ENCODE measurements around the gene ARL3.

ARL3 gene

DNA sequence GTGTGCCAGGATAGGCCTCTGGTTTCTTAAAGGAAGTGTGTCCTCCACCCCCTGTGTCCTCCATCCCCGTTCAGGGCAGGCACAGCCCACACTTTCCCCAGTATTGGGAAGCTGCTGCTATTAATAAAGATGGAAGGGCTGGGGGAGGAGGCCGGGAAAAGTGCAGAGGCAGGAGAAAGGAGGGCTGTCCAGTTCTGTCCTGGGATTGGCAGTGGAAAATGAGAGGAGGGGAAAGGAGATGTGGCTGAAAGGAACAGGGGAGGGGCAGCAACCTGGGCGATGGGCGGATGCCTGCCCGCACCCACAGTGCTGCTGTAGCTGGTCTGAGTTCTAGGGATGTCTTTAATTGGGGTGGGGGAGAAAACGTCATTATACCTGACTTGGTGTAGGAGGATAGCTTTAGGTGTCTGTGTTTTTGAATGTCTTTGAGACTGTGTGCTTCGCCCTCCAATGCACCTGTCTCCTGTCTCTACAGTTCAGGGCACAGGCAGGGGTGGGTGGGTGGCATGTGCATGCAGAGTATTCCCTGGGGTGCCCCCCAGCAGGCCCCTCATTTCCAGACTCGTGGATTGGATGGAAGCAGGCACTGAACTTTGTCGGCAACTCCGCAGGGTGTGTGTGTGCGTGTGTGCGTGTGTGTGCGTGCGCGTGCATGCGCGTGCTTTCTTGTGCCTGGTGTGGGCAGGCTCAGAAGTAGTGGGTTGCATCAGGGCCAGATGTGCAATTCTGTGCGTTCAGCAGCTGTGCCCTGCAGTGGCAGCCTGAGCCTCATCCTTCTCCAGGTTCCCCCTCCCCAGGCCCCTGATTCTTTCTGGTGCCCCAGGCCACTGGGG is 67.4 kb downstream of the ARL3 start:
- peak; percentile 8 for ATAC-seq
- Mint-ChIP-seq H3K9me3 (no peaks in the 10 kb centered on the region), H3K27me3 (no peaks in the 10 kb centered on the region), H3K27ac (peak overlapping the region; percentile 95 to 99), H3K4me3 (peak overlapping the region; percentile 86 to 96), H3K4me1 (peaks cover 63% of the 10 kb centered on the region)
- DNase-seq, result peak; percentile 59 to 69

GRCh38 chr10:102645741-102646609 is 68.2 kb downstream of the ARL3 start:
- H3K9me3 Mint-ChIP-seq, result no peaks in the 10 kb centered on the region
- ATAC-seq, result peak; percentile 73
- peak overlapping the region; percentile 86 to 96 for H3K4me3 Mint-ChIP-seq
- no peaks in the 10 kb centered on the region for H3K27me3 Mint-ChIP-seq
- H3K4me1 Mint-ChIP-seq, result peaks cover 62% of the 10 kb centered on the region
- DNase-seq, result peak; percentile 82 to 93
- H3K27ac Mint-ChIP-seq, result peak overlapping the region; percentile 95 to 99

DNA sequence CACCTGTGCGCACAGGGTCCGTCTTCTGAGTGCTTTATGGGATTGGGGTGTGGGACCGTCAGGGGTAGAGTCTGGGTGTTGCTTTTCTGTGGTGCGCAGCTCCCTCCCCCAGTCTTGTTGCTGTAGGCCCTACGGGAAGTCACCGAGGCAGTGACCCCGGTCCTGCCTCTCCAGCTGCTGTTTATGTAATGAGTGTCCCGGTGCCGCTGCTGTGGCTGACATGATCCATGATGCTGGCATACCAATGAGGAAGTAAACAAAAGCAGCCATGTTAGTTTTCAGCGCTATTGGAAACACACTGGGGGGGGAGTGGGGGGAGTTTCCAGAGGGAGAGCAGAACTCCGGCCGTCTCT is 68.8 kb downstream of the ARL3 start:
- H3K4me3 Mint-ChIP-seq, result peak overlapping the region; percentile 86 to 96
- ATAC-seq (no peak), DNase-seq (peak in 1 of 2 donors; percentile 58)
- H3K27ac Mint-ChIP-seq, result peak overlapping the region; percentile 95 to 99
- no peaks in the 10 kb centered on the region for H3K27me3 Mint-ChIP-seq
- no peaks in the 10 kb centered on the region for H3K9me3 Mint-ChIP-seq
- H3K4me1 Mint-ChIP-seq, result peaks cover 56% of the 10 kb centered on the region

DNA sequence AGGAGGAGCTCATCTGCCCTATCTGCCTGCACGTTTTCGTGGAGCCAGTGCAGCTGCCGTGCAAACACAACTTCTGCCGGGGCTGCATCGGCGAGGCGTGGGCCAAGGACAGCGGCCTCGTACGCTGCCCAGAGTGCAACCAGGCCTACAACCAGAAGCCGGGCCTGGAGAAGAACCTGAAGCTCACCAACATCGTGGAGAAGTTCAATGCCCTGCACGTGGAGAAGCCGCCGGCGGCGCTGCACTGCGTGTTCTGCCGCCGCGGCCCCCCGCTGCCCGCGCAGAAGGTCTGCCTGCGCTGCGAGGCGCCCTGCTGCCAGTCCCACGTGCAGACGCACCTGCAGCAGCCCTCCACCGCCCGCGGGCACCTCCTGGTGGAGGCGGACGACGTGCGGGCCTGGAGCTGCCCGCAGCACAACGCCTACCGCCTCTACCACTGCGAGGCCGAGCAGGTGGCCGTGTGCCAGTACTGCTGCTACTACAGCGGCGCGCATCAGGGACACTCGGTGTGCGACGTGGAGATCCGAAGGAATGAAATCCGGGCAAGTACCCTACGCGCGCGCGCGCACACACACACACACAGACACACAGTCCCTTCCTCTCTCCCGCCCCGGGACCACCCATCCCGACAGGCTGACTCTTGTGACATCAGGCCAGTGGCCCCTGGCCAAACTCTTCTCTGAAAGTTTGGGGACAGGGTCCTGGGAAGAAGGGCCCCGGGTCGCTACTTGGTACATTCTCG is 69.4 kb downstream of the ARL3 start:
- Mint-ChIP-seq H3K27ac (peak overlapping the region; percentile 95 to 99), H3K9me3 (no peaks in the 10 kb centered on the region), H3K27me3 (no peaks in the 10 kb centered on the region), H3K4me3 (peak overlapping the region; percentile 86 to 96), H3K4me1 (peaks cover 50% of the 10 kb centered on the region)
- DNase-seq, result peak; percentile 87 to 90
- peak; percentile 35 for ATAC-seq

DNA sequence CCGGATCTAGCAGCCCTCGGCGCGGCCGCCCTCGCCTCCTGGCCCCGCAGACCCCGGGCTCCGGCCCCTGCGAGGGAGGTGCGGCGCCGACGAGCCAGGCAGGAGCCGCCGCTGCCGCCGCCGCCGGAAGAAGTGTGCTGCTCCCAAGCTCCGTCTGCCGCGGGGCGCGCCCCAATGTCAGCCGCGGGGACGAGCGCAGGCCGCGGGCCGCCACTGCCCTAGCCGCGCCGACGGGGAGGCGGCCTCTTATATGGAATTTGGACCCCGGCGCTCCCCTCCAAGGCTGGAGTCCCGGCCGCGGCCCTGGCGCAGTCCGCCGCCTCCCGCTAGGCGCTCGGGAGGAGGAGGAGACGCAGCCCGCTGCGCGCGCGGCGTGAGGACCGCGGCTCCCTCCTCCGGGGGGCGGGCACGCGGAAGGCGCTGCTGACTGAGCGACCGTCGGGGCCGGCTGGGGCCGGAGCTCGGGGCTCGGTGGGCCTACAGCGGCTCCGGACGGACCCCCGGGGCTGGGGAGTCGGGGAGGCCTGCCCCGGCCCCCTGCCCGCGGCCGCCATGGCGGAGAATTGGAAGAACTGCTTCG is 70.0 kb downstream of the ARL3 start, which contains the start of gene TRIM8:
Gene TRIM8 (plus strand): TSS at position 414 of the 580 bp plus-strand sequence. CDS start 139 bp downstream, at position 553.
- ATAC-seq, result no peak

GRCh38 chr10:102643336-102644065 is 70.7 kb downstream of the ARL3 start:
- peak overlapping the region; percentile 91 to 95 for H3K27ac Mint-ChIP-seq
- peaks cover 37% of the 10 kb centered on the region for H3K4me1 Mint-ChIP-seq
- H3K9me3 Mint-ChIP-seq, result peaks cover 0 to under 1% of the 10 kb centered on the region in 2 donors
- ATAC-seq, result no peak
- no peaks in the 10 kb centered on the region for H3K27me3 Mint-ChIP-seq
- peak overlapping the region; percentile 90 for H3K4me3 Mint-ChIP-seq
- peak in 1 of 2 donors; percentile 62 for DNase-seq

More for the DNA sequence above, 70.0 kb downstream of the ARL3 start, which contains the start of gene TRIM8:
- Mint-ChIP-seq H3K4me3 (peak within 1 kb of the TSS; percentile 90 to 96), H3K27ac (peak within 1 kb of the TSS; percentile 95 to 99), H3K9me3 (no peaks in the 10 kb centered on the region), H3K27me3 (no peaks in the 10 kb centered on the region), H3K4me1 (peaks cover 44% of the 10 kb centered on the region)
- peak; percentile 67 to 76 for DNase-seq

DNA sequence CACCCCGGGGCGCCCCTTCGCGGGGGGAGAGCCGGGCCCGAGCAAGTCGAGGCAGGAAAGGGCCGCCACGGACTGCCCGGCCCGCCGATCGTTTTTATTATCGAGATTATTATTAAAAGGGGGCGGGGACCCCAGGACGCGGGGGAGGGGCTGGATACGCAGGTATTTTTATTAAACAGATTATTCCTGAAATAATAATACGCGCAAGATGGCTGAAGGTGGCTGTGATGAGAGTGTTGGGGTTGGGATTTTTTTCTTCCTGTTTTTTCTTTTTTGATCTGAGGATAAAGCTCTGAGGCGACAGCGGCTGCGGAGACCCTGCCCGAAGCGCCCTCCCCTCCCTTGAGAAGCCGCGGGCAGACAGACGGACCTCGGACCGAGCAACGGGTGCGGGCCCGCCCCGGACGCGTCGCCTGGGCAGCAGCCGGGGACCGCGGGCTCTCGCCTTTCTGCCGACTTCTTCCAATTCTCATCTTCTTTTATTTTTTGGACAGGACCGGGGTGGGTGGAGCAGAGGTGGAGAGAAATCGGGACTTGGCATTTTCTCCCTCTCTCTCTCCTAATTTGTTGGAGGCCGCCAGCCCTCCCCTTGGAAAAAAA is 71.4 kb downstream of the ARL3 start:
- H3K27me3 Mint-ChIP-seq, result no peaks in the 10 kb centered on the region
- H3K4me3 Mint-ChIP-seq, result peak overlapping the region; percentile 90
- ATAC-seq, result no peak
- H3K4me1 Mint-ChIP-seq, result peaks cover 30% of the 10 kb centered on the region
- H3K9me3 Mint-ChIP-seq, result peaks cover 0 to 5% of the 10 kb centered on the region in 2 donors
- DNase-seq, result peak in 1 of 2 donors; percentile 64
- peak overlapping the region; percentile 91 to 95 for H3K27ac Mint-ChIP-seq

DNA sequence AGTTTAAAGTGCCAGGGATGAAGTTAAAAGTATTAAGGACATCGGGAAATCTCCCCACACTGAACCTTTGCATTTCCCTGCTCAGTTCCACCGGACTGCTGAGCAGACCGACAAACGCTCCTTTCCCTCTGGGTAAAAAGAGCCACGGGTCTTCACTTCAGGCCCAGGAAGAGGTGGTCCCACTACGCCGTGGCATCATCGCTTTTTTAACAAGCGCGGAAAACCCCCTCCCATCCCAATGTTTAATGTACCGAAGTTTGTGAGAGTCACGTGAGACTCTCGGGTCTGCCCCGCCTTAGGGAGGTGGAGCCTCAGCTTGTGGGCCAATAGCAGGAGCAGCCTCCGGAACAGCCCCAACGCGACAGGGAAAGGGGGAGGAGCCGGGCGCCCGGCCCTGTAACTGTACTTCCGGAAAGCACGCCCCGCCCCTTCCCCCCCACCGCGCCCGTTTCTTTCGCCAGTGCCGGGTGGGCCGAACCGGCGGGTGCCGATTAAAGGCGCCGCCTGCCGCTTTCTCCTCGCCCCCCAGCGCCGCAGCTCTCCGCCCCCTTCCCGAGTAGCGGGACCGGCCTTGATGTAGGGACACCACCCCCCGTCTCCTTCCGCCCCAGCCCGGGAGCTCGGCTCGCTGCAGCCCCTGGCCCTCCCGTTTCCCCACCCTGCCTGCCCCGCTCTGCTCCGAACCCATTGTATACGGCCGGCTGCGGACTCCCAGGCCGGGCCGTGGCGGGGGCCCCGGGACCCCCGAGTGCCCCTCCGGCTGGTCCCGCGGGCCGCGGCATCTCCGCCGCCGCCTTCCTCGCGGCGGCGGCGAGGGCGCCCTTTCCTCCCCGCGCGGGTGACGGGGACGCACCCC is 72.1 kb downstream of the ARL3 start:
- Mint-ChIP-seq H3K27me3 (no peaks in the 10 kb centered on the region), H3K27ac (peak overlapping the region; percentile 72 to 90), H3K4me1 (peaks cover 23% of the 10 kb centered on the region), H3K4me3 (peak overlapping the region; percentile 89 to 90), H3K9me3 (peaks cover 0 to 5% of the 10 kb centered on the region in 2 donors)
- DNase-seq, result peak; percentile 94 to 98
- peak; percentile 64 for ATAC-seq

GRCh38 chr10:102641402-102641801 is 72.8 kb downstream of the ARL3 start:
- DNase-seq, result no peak
- Mint-ChIP-seq H3K9me3 (peaks cover 0 to 5% of the 10 kb centered on the region in 2 donors), H3K27me3 (no peaks in the 10 kb centered on the region), H3K4me3 (peak overlapping the region; percentile 87 to 89), H3K27ac (peak overlapping the region; percentile 72 to 90), H3K4me1 (peaks cover 16% of the 10 kb centered on the region)
- no peak for ATAC-seq

DNA sequence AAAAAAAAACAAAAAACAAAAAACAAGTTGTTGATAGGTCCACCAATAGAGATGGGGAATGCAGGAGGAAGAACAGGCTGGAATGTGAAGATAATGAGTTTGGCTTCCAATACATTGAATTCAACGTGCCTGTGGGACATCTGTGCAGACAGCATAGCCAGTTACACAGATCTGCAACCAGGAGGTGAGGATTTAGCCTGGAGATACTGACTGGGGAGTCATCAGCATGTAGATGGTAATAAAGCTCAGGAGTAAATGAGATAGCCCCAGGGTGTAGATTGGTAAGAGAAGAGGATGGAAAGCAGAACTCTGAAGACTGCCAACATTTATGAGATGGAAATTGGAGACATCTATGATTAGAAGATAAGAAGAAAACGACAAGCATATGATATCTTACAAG is 74.7 kb downstream of the ARL3 start:
- H3K9me3 Mint-ChIP-seq, result peaks cover 0 to 5% of the 10 kb centered on the region in 2 donors
- no peak overlapping the region for H3K4me3 Mint-ChIP-seq
- H3K4me1 Mint-ChIP-seq, result peaks cover 25% of the 10 kb centered on the region
- DNase-seq, result no peak
- no peaks in the 10 kb centered on the region for H3K27me3 Mint-ChIP-seq
- no peak for ATAC-seq
- H3K27ac Mint-ChIP-seq, result no peak overlapping the region

DNA sequence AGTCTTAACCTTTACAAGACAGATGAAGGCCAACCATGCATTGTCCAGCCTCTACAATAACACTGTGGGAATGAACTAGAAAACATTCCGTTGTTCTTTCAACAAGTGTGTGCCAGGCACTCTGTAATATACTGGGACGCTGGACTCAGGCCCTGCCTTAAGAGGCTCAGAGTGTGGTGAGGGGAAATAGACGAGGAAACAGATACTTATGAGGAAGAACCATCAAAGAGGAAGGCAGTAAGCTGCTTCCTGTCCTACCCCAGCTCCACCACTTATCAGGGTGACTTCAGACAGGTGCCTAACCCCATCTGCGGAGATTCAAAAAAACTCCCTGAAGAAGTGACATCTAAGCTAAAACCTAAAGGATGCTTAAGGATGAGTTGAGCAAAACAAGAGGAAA is 78.8 kb downstream of the ARL3 start:
- no peak for DNase-seq
- Mint-ChIP-seq H3K4me1 (peaks cover 52% of the 10 kb centered on the region), H3K9me3 (peaks cover 0 to 5% of the 10 kb centered on the region in 2 donors), H3K27ac (peak overlapping the region; percentile 66 to 74), H3K27me3 (no peaks in the 10 kb centered on the region), H3K4me3 (peak overlapping the region; percentile 54 to 61)
- peak; percentile 36 for ATAC-seq

- Mint-ChIP-seq H3K27me3 (no peaks in the 10 kb centered on the region), H3K4me3 (no peak overlapping the region), H3K9me3 (peaks cover 0 to 5% of the 10 kb centered on the region in 2 donors), H3K4me1 (peaks cover 52% of the 10 kb centered on the region), H3K27ac (peak overlapping the region in 1 of 2 donors; percentile 62)
- DNase-seq (no peak), ATAC-seq (no peak)
Measured at GRCh38 chr10:102634686-102635085, 79.5 kb downstream of the ARL3 start.

DNA sequence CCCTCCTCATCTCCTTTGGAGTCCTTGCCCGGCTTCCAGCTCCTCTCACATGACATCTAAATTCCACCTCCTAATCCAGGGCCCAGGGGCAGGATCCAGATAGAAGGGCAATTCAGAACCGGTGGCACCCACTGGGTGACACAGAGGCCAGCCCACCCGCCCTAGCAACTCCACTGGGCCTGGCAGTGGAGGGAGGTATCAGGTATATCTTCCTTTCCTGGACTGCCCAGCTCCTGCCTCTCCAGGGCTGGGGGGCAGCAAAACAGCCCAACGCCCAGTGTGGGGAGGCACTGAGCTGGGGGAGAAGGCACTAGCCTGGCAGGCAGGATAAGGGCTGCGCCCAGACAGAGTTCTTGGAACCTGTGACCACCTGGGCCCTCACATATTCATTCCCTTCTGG is 80.3 kb downstream of the ARL3 start:
- Mint-ChIP-seq H3K4me3 (peak overlapping the region; percentile 11 to 79), H3K4me1 (peaks cover 52% of the 10 kb centered on the region), H3K9me3 (peaks cover 0 to 5% of the 10 kb centered on the region in 2 donors), H3K27me3 (no peaks in the 10 kb centered on the region), H3K27ac (peak overlapping the region; percentile 88 to 96)
- ATAC-seq, result peak; percentile 9
- DNase-seq, result no peak

Data from stimulated activated naive CD8-positive, alpha-beta T cell treated with anti-CD3 and anti-CD28 coated beads, Interleukin-15, amount 100 ng/mL, for 72 hours (primary cell).